GM08714 (cell line): ENCODE measurements around the gene GNRHR.
"Not testable (repeated sequence)": the region's sequence is repeated elsewhere in the genome, so short reads cannot be mapped to it uniquely, and the experiment has no call there.

Experiments
- H3K4me3 ChIP-seq: fragments of 200-500 bp; sonication (Bioruptor generic); 2 replicates; pipeline ENCODE4 v1.5.1; 2014; ENCODE audit warnings: mild to moderate bottlenecking, low read length, inconsistent platforms
- ZNF274 ChIP-seq: IDR thresholded peaks from 2 replicates; pipeline ENCODE4 v1.6.1; 2012; ENCODE audit warnings: mild to moderate bottlenecking, low read depth, low read length

The GNRHR gene, protein sequence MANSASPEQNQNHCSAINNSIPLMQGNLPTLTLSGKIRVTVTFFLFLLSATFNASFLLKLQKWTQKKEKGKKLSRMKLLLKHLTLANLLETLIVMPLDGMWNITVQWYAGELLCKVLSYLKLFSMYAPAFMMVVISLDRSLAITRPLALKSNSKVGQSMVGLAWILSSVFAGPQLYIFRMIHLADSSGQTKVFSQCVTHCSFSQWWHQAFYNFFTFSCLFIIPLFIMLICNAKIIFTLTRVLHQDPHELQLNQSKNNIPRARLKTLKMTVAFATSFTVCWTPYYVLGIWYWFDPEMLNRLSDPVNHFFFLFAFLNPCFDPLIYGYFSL

DNA sequence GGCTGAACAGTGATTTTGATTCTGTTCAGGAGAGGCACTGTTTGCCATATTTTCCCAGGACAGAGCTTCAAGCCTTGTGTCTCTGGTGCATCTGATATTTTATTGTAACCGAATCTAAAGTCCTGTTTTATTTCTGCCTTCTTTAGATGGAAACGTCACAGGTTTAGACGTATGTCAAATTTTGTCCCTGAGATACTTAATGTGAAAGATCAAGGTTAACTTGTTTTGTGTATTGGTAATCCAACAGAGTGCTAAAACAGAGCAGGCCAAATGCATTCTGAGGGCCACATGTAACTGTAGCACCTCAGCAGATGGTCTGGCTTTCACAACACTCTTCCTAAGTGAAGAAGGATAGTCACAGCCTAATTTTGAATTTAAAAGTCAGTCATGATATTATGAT lies at the start of gene GNRHR:
TSS of gene GNRHR (minus strand) at position 101 of the 400 bp plus-strand sequence. CDS start at position 48, 53 bp downstream.
- TF ChIP-seq ZNF274: no peak
- no peak within 1 kb of the TSS for H3K4me3 ChIP-seq

DNA sequence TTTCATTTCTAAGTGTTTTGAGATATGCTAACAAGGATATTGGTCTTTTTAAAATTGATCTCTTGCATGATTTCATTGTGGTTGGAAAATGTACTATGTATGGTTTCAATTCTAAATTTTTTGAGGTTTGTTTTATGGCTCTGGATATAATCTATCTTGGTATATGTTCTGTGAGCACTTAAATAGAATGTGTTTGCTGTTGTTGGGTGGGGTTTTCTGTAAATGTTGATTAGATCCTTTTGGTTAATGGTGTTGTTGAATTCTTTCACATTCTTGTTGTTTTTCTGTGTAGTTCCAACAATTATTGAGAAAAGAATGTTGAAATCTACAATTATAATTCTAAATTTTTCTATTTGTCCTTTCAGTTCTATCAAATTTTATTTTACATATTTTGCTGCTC lies 42.6 kb upstream of the GNRHR start:
- no peak for TF ChIP-seq ZNF274
- H3K4me3 ChIP-seq: no peak overlapping the region

DNA sequence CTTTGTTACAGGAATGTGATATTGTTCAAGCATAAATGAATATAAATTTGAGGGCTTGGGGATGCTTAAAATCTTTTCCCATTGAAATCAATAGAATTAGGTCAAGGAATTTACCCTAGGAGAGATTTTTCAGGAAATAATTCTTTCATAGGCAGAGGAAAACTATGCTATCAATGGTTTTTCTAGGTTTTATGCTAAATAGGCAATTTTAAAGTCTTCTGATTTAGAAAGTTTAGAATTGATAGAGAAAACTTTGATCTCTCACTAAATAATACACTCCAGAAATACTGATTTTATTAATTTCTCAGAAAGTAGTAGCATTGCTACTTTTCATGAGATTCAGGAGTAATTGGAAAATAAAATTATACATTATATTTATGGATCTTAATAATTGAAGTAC lies 36.5 kb upstream of the GNRHR start:
- H3K4me3 ChIP-seq: no peak overlapping the region
- no peak for TF ChIP-seq ZNF274

DNA sequence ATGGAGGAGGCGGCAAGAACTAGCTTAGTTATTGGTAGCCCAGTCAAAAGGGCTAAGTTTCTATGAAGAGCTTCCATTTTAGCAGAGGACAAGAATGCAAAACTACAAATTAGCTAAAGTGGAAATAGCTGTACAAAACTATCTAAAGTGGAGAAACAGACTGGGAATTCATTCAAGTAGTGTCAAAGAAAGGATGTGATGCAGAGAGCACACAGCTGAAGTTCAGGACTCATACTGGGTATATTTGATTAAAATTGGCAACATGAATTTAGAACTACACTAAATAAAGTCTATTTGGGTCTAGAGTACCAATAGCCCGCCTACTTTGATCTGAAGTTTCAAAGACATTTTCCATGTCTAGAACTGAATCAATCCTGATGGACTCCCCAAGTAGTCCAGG lies 33.1 kb upstream of the GNRHR start:
- no peak overlapping the region for H3K4me3 ChIP-seq
- no peak for TF ChIP-seq ZNF274

DNA sequence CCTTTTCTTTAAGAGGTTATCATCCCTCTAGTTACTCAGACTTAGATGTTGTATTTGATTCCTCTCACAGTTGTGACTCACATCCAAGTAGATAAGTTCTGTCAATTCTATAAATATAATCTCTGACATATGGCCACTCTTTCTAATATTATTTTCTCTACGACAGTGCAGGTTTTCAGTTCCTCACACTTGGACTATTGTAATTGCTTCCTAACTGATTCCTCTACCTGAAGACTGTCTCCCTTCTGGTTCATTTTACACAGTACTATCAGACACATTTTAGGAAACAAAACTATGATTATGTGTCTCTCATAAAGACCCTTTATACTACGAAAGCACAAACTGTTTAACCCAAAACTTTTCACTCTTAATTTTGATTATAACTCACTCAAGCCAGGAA lies 31.3 kb upstream of the GNRHR start:
- no peak for TF ChIP-seq ZNF274
- H3K4me3 ChIP-seq: no peak overlapping the region

DNA sequence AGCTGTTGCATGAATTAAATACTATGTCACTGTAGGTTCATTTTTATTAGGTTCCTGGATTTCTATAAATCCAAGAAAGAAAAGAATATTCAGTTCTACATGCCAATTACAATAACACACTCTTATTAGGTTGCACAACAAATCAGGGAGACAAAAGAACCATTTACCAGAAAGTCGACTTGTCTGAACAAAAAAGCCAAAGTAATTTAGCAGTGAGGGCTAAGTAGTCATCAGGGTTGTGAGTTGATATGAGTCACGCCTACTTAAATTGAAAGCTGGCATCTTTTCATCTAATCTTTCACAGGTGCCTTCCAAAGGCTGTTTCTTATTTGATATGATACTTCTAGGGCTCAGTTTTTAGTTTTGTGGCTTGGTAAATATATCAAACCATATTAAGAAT lies 25.4 kb upstream of the GNRHR start:
- no peak for TF ChIP-seq ZNF274
- no peak overlapping the region for H3K4me3 ChIP-seq

DNA sequence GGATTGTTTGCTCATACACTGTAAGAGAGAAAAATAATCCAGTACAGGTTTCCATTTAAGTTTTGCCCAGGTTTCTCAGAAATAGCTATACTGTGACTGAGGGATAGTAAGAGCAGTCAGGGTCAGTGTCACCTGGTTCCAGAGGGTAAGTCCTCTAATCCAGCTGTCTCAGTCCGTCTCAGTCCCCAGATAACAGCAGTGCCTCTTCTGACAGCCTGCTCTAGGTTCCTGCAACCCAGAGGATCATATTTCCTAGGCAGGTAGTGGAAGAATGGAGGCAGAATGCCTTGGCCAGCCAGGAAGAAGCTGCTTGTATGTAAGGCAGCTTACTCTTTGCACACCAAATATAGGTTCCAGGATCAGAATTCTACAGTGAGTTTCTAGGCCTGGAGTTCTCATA lies 22.6 kb upstream of the GNRHR start:
- H3K4me3 ChIP-seq: no peak overlapping the region
- TF ChIP-seq ZNF274: no peak

DNA sequence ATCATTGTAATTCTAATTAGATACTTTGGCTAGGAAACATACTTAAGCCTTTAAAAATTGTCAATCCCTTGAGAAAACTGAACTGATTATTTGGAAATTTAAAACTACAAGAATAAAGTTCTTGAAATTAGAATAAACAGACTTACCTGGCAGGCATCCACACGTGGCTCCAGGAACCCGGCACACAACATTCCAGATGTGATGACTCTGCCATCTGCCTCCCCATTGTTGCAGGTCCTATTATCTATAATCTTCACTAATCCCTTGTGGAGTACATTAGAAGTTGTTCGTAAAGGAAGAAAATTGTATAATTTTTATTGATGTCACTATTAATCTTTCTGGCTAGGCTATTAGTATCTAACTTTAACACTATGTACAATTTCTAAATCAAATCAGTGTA lies 16.2 kb upstream of the GNRHR start:
- no peak overlapping the region for H3K4me3 ChIP-seq
- TF ChIP-seq ZNF274: no peak

DNA sequence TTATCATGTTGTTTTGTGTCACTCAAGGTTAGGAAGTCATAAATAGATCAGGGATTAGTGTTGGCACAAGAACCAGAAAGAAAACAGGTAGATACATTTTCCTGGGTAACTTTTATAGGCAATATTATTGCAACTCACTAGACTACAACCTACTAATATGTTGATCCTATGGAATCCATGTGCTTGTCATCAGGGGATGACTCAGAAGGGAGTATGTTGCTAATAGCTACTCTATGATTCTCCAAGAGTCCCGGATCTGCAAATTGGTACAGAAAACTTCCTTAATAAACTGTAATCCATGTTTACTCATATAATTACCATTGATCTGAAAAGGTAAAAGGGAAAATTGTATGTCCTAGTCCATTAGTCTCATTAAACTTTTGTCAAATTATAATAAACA lies 11.7 kb upstream of the GNRHR start:
- TF ChIP-seq ZNF274: no peak
- H3K4me3 ChIP-seq: no peak overlapping the region

DNA sequence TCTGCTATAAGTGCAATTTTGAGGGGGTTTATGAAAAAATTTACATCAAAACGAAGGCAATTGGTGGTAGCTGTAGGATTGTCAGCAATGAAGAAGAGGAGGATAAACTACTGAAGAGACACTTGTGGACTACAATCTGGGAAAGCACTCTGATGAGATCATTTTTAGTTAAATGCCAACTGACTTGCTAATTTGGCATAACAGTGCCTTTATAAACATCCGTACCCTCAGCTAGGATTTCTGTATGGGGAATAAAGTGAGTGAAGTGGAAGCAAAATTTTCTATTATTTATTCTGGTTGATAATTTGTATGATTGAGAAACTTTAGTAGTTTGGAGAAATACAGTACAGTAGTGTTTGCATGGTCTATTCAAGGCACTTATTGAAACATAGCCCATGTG lies 11.2 kb upstream of the GNRHR start:
- no peak for TF ChIP-seq ZNF274

DNA sequence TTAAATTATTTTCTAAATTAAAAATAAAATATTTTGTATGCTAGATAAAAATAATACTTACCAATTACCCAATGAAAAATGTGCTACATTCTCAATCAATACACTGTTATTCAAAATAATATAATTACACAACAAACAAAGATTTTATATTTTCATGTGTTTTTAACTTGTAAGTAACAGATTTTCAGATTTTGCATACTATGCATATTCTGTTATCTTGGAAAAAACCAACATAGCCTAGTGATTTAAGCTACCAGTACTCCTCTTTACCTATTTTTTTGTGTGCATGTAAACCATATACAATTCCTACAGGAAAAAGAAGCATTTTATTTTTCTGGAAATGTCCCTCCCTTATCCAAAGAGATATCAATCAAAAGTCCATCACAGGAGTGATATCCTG lies 10.0 kb upstream of the GNRHR start:
- TF ChIP-seq ZNF274: no peak
- H3K4me3 ChIP-seq: no peak overlapping the region

More for the DNA sequence above, 11.2 kb upstream of the GNRHR start:
- H3K4me3 ChIP-seq: no peak overlapping the region

DNA sequence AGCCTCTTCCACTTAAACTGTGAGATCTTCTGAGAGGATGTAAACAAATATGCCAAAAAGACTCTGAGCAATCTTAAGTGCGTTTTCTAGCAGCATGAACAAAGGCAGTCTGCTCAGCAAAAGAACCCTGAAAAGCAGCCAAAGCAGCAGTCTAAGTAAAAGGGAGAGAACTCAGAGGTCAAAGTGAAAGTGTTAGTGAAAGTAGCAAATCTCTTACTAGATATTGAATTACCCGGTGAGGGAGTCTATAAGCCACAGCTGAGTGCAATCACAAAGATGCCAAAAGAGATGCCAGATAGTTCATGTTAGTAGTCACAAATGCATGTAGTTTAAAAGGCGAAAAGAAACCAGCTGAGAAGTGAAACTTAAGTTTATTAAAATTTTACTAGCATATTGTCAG lies 7.9 kb upstream of the GNRHR start:
- no peak for TF ChIP-seq ZNF274

DNA sequence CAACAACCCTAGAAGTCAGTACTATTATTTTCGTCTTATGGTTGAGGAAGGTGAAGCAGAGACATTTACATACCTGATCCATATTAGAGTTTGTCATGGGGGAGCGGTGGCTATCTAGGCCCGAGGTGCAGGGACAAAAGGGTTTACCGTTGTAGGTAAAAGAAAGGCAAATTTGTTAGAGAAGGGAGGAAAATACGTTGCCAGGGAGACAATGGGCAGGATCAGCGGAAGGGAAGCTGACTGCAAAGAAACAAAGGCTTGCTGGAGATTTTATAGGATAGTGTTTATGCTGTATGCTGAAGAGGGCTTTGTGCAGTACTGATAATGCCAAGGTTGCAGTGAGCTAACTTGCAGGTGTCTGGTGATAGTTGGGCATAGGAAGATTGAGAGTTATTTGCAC lies 2.8 kb upstream of the GNRHR start:
- not testable (repeated sequence) for H3K4me3 ChIP-seq

More for the DNA sequence above, 7.9 kb upstream of the GNRHR start:
- H3K4me3 ChIP-seq: no peak overlapping the region

DNA sequence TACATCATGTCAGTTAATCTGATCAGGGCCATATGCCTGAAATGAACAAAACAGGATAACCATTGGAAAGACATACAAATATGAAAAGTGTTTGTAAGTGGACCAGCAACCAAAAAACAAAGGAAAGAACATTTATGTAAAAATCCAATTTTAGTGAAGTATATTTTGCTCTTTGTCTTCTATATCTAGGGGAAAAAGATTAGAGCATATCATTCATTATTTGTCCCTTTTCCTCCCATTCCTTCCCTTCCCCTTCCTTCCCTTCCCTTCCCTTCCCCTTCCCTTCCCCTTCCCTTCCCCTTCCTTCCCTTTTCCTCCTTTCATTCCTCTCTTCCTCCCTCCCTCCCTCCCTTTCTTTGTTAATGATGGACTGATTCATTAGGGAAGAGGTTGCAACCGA lies 1.8 kb upstream of the GNRHR start:
- no peak overlapping the region for H3K4me3 ChIP-seq
- no peak for TF ChIP-seq ZNF274

DNA sequence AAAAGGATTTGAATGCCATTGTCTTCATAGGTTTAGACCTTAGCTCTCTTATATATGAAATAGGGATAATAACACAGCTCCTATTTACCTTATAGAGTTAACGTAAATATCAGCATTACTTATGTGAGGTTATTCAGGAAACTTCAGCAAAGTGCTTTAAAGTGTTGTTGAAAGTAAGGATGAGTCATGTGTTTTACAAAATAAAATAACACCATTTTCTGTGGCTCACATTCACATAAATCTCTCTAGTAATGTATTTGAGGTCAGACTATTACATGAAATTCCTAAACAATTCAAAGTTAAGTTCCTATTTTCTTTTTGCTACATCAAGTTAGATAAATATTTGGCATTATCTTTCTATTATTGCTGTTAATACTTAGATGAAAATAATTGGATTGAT lies 2.9 kb downstream of the GNRHR start:
- no peak for TF ChIP-seq ZNF274
- no peak overlapping the region for H3K4me3 ChIP-seq

DNA sequence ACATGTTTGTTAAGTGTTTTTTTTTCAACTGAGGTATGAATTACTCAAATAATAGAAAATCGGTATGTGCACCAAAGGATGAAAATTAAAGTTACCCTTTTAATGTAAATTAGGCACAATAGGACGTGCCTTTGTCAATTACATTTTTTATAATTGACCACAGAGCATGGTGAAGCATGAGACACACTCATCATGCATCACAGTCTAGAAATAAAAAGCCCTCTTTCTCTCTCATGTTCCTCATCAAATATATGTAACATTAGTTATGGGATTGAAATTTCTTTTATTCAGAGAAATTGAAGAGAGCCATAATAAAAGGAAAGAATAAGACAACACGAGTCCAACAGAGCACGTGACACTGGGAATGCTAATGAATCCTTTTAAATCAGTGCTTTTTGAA lies 3.5 kb downstream of the GNRHR start:
- H3K4me3 ChIP-seq: no peak overlapping the region
- no peak for TF ChIP-seq ZNF274
